ENCODE measurements around the gene ARHGEF2. TPM values are rescaled to one million over a fixed set of nuclear protein-coding genes. Genes with fewer than 3 reads are reported as not detected.
A peak's percentile ranks its signal among the peaks of the same experiment; 100 is the strongest.

The ARHGEF2 gene
- polyA plus RNA-seq, 2 of the 4 experiments (the other 2 are of a cell fraction) = 21.3 to 67.4 TPM

GRCh38 chr1:155911156-155912055 is 66.9 kb downstream of the ARHGEF2 start, which contains the start of gene RIT1 (continued):
- TF ChIP-seq, protein P1, sequence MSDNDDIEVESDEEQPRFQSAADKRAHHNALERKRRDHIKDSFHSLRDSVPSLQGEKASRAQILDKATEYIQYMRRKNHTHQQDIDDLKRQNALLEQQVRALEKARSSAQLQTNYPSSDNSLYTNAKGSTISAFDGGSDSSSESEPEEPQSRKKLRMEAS (IDR thresholded peaks at IDR 0.05) = no peak
- TF ChIP-seq EP300 (IDR thresholded peaks at IDR 0.05) = no peak

DNA sequence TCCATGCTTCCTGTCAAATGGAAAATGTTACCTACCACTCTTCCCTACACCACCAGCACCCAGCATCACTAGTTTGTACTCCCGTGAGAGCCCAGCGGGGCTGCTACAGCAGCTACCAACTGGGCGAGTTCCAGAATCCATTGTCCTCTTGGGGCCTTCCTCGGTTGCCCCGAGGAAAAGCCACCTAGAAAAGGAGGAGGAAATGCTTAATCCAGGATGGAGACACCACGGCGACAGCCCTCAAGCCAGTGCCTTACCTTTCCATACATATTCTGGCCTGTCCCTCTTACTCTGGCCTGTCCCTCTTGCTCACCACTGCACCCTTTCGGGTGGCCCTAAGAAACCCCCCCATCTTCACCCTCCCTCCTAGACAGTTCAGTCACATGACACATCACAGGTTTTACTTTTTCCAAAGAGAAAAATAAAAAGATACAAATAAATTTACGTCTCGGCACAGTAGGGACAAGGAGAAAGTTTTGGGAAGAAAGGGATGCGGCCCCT is 67.7 kb downstream of the ARHGEF2 start:
- CTCF ChIA-PET = interaction anchor here (0.6 kb wide), 1 partner anchor 242 kb away, joined by 3 read pairs; no protein-coding TSS in a partner anchor
- peaks cover 20% of the 10 kb centered on the region for H3K4me1 ChIP-seq
- POLR2A ChIA-PET = interaction anchor here (1.0 kb wide), 1 partner anchor 28 kb away, joined by 3 read pairs; no protein-coding TSS in a partner anchor
- TF ChIP-seq PHF8 (IDR thresholded peaks at IDR 0.05; ENCODE audit: borderline replicate concordance, low read depth) = 0 out of 2 replicates have a peak, but pooled peaks have one; percentile 20
- no peak for TF ChIP-seq NPAS2 (CRISPR knock-in tag; IDR thresholded peaks at IDR 0.05; ENCODE audit: borderline replicate concordance)
- TF ChIP-seq MAZ (IDR thresholded peaks at IDR 0.05; ENCODE audit: borderline replicate concordance, low read depth, low read length) = no peak
- no peak for TF ChIP-seq MYC (IDR thresholded peaks at IDR 0.05; ENCODE audit: borderline replicate concordance, low read length)
- peak in 1 of 2 experiments; percentile 13; a peak in 1 of 5 replicates for TF ChIP-seq RAD21 (conservative IDR thresholded peaks at IDR 0.05 in 1 of 2, IDR thresholded peaks at IDR 0.05 in 1 of 2)
- no peak for TF ChIP-seq EHF (CRISPR knock-in tag; IDR thresholded peaks at IDR 0.05)
- no peak for TF ChIP-seq SREBF2 (IDR thresholded peaks at IDR 0.05)
- TF ChIP-seq, protein P2, sequence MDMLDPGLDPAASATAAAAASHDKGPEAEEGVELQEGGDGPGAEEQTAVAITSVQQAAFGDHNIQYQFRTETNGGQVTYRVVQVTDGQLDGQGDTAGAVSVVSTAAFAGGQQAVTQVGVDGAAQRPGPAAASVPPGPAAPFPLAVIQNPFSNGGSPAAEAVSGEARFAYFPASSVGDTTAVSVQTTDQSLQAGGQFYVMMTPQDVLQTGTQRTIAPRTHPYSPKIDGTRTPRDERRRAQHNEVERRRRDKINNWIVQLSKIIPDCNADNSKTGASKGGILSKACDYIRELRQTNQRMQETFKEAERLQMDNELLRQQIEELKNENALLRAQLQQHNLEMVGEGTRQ (IDR thresholded peaks at IDR 0.05) = peak; percentile 77
- peak; percentile 80 to 84 for ATAC-seq
- no peaks in the 10 kb centered on the region for H3K9me3 ChIP-seq
- H3K4me3 ChIP-seq = peak overlapping the region; percentile 67
- DNase-seq (ENCODE audit: low read depth in 1 of 2, low spot score in 1 of 2) = peak in 1 of 2 experiments; percentile 59
- no peak for FAIRE-seq
- H3K27ac ChIP-seq = peak overlapping the region; percentile 84 to 96
- WGBS (ENCODE audit: missing lambda C conversion rate) = 4% methylated on average over 11 of the region's 11 CpGs
- peak overlapping the region; percentile 80 for H3K4me2 ChIP-seq

DNA sequence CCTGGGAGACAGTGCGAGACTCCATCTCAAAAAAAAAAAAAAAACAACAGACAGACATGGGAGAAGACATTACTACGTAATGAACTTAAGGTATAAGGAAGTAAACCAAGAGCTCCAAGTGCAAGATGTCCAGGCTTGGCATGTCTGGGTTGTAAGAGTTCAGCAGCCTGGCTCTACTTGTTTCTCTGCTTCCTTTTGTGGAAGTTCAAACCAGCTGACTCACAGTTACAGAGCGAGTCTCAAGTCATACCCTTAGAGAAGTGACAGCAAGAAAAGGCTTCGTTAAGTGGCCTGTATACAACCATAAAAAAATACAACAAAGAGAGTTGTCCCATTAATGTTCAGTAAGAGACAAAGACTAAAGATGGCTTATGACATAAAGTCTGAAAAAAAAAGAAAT is 68.5 kb downstream of the ARHGEF2 start:
- FAIRE-seq (no peak), ATAC-seq (0 out of 6 replicates have a peak, but pooled peaks of 1 of the 2 experiments have one; percentile 3), DNase-seq (ENCODE audit: low read depth in 1 of 2, low spot score in 1 of 2) (peak in 1 of 2 experiments; percentile 53)
- no peak for TF ChIP-seq CBX8 (IDR thresholded peaks at IDR 0.05)
- 0 out of 2 replicates have a peak, but pooled peaks have one; percentile 2 for TF ChIP-seq NFE2L2 (conservative IDR thresholded peaks at IDR 0.05; ENCODE audit: low read length)
- no peak for TF ChIP-seq HOXB13 (CRISPR knock-in tag; IDR thresholded peaks at IDR 0.05; ENCODE audit: low read depth)
- no peak for TF ChIP-seq PHF8 (IDR thresholded peaks at IDR 0.05; ENCODE audit: borderline replicate concordance, low read depth)
- TF ChIP-seq FOXS1 (CRISPR knock-in tag; IDR thresholded peaks at IDR 0.05) = no peak
- TF ChIP-seq BCL3 (IDR thresholded peaks at IDR 0.05) = no peak
- peak; percentile 23 for TF ChIP-seq MAFK (IDR thresholded peaks at IDR 0.05; ENCODE audit: partially characterized antibody)
- no peak for TF ChIP-seq HES2 (IDR thresholded peaks at IDR 0.05)
- TF ChIP-seq, protein P3, sequence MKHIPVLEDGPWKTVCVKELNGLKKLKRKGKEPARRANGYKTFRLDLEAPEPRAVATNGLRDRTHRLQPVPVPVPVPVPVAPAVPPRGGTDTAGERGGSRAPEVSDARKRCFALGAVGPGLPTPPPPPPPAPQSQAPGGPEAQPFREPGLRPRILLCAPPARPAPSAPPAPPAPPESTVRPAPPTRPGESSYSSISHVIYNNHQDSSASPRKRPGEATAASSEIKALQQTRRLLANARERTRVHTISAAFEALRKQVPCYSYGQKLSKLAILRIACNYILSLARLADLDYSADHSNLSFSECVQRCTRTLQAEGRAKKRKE (CRISPR knock-in tag; IDR thresholded peaks at IDR 0.05; ENCODE audit: low read depth) = no peak
- TF ChIP-seq HOXA7 (CRISPR knock-in tag; IDR thresholded peaks at IDR 0.05) = no peak
- no peak for TF ChIP-seq RFX5 (IDR thresholded peaks at IDR 0.05)
- TF ChIP-seq JUNB (IDR thresholded peaks at IDR 0.05) = no peak
- TF ChIP-seq ZFP36 (IDR thresholded peaks at IDR 0.05; ENCODE audit: borderline replicate concordance, partially characterized antibody) = no peak
- TF ChIP-seq, protein P1 (IDR thresholded peaks at IDR 0.05) = no peak
- TF ChIP-seq NR3C1 (IDR thresholded peaks at IDR 0.05) = no peak
- TF ChIP-seq CHD4 (IDR thresholded peaks at IDR 0.05; ENCODE audit: borderline replicate concordance) = no peak
- TF ChIP-seq, protein P4, sequence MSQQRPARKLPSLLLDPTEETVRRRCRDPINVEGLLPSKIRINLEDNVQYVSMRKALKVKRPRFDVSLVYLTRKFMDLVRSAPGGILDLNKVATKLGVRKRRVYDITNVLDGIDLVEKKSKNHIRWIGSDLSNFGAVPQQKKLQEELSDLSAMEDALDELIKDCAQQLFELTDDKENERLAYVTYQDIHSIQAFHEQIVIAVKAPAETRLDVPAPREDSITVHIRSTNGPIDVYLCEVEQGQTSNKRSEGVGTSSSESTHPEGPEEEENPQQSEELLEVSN (IDR thresholded peaks at IDR 0.05; ENCODE audit: borderline replicate concordance, low read depth) = no peak
- no peaks in the 10 kb centered on the region for H3K9me3 ChIP-seq
- H3K4me1 ChIP-seq = peaks cover 20% of the 10 kb centered on the region
- 60% methylated on average over 4 of the region's 4 CpGs for WGBS (ENCODE audit: missing lambda C conversion rate)
- H3K4me3 ChIP-seq = peak overlapping the region; percentile 67
- peak overlapping the region; percentile 80 for H3K4me2 ChIP-seq
- POLR2A ChIA-PET = no interaction called here
- CTCF ChIA-PET = interaction anchor here (0.6 kb wide), 2 partner anchors 92 to 242 kb away, joined by 3 to 4 read pairs; no protein-coding TSS in a partner anchor
- H3K27ac ChIP-seq = peak overlapping the region; percentile 84 to 96
